ENCODE data around the gene ERF.

ERF gene

DNA sequence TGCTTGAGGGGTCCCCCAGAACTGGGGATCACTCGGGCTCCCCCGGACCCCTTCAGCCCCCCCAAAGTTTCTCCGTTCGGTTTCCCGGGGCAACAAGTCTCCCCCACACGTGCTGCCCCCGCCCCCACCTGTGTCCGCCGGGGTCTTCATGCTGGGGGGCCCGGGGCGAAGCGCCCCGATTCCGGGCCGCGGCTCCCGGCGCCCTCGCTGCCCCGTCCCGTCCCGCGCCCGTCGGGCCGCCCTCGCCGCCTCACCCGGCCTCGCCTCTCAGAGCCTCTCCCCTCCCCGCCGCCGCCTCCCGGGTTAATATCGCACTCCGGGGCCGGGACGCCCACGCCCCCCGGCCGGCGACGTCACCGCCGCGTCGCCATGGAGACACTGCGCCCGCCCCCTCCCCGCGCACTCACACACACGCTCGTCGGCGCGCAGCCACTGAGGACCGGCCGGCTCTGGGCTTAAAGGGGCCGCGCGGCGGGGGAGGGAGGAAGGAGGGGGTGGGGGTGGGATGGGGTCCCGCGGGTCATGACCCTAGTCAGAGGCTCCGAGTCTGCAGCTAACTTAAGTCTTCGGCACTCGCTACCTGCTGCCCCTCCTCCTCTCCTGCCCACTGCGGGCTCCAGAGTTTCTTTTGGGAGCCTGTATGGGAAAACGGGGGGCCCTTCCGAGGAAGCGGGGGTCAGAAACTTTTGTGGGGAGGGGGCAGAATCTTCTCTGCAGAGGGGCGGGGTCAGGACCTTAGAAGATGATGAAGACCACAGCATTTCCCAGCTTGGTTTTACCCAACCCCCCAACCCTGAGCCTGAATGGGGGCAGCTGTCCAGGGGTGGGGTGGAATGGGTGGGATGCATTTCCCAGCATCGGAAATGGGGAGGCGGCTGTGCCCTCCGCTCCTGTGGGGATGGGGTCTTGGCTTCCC is at the start of gene ERF:
Gene ERF (minus strand): TSS at position 279 of the 916 bp plus-strand sequence. CDS start 129 bp downstream, at position 150.
- ChIA-PET POLR2A (interaction anchor here (0.5 to 1.4 kb wide), 2 partner anchors 12 to 16 kb away, joined by 3 to 4 read pairs; partner anchors contain the start of gene GSK3A), CTCF (interaction anchor here (1.1 to 2.6 kb wide), 3 partner anchors 10 to 24 kb away, joined by 5 to 25 read pairs (median 21); no protein-coding TSS in a partner anchor)
- DNase-seq (ENCODE audit: low read depth, low spot score), result no peak
- TF ChIP-seq CTCF (IDR thresholded peaks at IDR 0.05; ENCODE audit: insufficient read depth, low read length, missing control alignments), result no peak
- H3K4me3 ChIP-seq (ENCODE audit: low read depth, low read length), result peak within 1 kb of the TSS; percentile 96

DNA sequence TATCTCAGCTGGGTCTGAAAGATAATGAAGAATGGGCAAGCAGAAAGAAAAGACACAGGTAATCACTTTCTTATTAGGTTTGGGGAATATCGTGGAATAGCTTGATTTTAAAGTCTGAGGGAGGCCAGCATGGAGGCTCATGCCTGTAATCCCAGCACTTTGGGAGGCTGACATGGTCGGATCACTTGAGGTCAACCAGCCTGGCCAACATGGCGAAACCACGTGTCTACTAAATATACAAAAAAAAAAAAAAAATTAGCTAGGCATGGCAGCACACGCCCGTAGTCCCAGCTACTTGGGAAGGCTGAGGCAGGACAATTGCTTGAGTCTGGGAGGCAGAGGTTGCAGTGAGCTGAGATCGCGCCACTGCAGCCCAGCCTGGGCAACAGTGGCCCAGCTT is 48.9 kb upstream of the ERF start:
- TF ChIP-seq CTCF (IDR thresholded peaks at IDR 0.05; ENCODE audit: insufficient read depth, low read length, missing control alignments), result no peak
- ChIA-PET CTCF (interaction anchor here (0.6 kb wide), 1 partner anchor 9 kb away, joined by 4 read pairs; no protein-coding TSS in a partner anchor), POLR2A (interaction anchor here (1.0 kb wide), 1 partner anchor 60 kb away, joined by 4 read pairs; no protein-coding TSS in a partner anchor)
- DNase-seq (ENCODE audit: low read depth, low spot score), result no peak
- no peak overlapping the region for H3K4me3 ChIP-seq (ENCODE audit: low read depth, low read length)

DNA sequence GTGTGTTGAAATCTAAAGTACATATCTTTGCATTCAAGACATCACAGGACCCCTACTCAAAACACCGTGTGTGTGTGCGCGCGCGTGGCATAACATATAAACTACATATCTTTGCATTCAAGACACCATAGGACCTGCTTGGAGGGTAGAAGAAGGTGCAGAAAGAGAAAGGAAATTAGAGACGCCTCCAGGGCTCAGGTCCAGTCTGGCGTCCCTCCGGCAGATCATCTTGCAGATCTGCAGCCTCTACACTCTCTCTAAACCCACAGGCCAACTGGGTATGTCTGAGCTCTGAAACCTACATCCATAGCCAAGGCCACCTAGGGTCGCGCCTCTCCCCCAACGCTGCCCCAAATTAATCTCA is 48.2 kb upstream of the ERF start:
- no peak for DNase-seq (ENCODE audit: low read depth, low spot score)
- POLR2A ChIA-PET, result interaction anchor here (0.6 to 1.0 kb wide), 2 partner anchors 50 to 59 kb away, joined by 3 to 4 read pairs; no protein-coding TSS in a partner anchor
- TF ChIP-seq CTCF (IDR thresholded peaks at IDR 0.05; ENCODE audit: insufficient read depth, low read length, missing control alignments), result no peak
- peak overlapping the region; percentile 80 for H3K4me3 ChIP-seq (ENCODE audit: low read depth, low read length)
- CTCF ChIA-PET, result interaction anchor here (1.3 kb wide), 1 partner anchor 11 kb away, joined by 3 read pairs; no protein-coding TSS in a partner anchor

DNA sequence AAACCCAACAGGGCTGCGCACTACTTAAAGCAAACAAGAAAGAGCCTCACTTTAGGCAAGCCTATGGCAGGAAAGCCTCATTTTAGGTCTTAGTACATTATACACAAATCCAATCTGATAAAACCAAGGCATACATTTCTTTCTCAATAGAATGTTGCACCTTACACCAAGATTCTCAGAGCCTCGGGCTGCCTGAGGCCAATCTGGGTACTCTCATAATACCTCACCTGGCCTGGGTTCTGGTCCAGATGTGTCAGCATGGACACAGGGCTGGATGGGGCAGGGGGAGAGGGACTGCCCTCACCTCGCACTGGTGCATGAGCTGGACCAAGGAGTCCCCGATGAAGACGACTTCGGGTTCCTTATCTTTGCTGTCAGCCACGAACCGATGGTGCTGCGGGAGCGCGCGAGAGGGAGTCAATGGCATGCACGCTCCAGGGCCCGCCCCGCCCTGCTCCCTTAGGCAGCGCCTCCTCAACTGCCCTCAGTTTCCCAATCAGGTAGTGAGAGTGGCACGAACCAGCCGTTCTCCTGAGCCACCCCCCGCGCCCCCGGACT is 46.8 kb upstream of the ERF start, which contains the start of gene PRR19:
Gene PRR19 (plus strand): TSS at position 487 of the 558 bp plus-strand sequence. CDS start 7,453 bp downstream, outside the sequence.
- no peak for DNase-seq (ENCODE audit: low read depth, low spot score)
- CTCF ChIA-PET, result interaction anchor here (1.0 to 1.5 kb wide), 4 partner anchors 9 to 20 kb away, joined by 3 to 4 read pairs (median 4); no protein-coding TSS in a partner anchor
- POLR2A ChIA-PET, result interaction anchor here (1.0 kb wide), 1 partner anchor 56 kb away, joined by 4 read pairs; no protein-coding TSS in a partner anchor
- TF ChIP-seq CTCF (IDR thresholded peaks at IDR 0.05; ENCODE audit: insufficient read depth, low read length, missing control alignments), result no peak
- H3K4me3 ChIP-seq (ENCODE audit: low read depth, low read length), result peak within 1 kb of the TSS; percentile 80

- ChIA-PET CTCF (interaction anchor here (0.8 to 14.2 kb wide), 14 partner anchors 9 to 210 kb away, joined by 3 to 258 read pairs (median 4); partner anchors contain the start of genes GSK3A and TMEM145), POLR2A (interaction anchor here (1.0 kb wide), 1 partner anchor 51 kb away, joined by 6 read pairs; no protein-coding TSS in a partner anchor)
- TF ChIP-seq CTCF (IDR thresholded peaks at IDR 0.05; ENCODE audit: insufficient read depth, low read length, missing control alignments), result no peak
- no peak overlapping the region for H3K4me3 ChIP-seq (ENCODE audit: low read depth, low read length)
- no peak for DNase-seq (ENCODE audit: low read depth, low spot score)
Observed at GRCh38 chr19:42297039-42297438, 42.1 kb upstream of the ERF start.
